ENCODE measurements around the gene LIPJ.

LIPJ gene, protein sequence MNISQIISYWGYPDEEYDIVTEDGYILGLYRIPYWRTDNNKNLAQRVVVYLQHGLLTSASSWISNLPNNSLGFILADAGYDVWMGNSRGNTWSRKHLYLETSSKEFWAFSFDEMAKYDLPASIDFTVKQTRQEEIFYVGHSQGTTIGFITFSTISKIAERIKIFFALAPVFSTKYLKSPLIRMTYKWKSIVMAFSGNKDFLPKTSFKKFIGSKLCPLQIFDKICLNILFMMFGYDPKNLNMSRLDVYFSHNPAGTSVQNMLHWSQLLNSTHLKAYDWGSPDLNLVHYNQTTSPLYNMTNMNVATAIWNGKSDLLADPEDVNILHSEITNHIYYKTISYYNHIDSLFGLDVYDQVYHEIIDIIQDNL

DNA sequence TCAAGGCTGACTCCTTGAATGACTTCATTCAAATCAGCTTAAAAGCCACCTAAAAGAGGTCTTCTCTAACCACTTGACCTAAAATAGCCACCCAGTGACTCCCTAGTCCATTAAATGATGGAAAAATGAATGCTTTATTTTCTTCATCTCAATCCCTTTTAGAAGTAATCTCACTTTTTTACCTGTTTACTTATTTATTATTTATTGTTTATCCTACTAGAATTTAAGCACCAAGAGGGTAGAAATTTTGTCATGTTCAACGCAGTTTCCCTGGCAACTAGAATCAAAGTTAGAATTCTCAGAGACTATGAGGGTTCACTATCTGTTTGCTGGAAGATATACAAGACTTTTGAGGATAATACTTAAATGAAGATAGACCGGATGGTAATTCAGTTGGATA, at the start of gene LIPJ:
Gene LIPJ, plus strand, starts transcription at position 301 of the 400 bp plus-strand sequence. CDS start 3,926 bp downstream, outside the sequence.
- no peak for FAIRE-seq

GRCh38 chr10:88537322-88537721, 49.2 kb upstream of the LIPJ start:
- FAIRE-seq = no peak

GRCh38 chr10:88538048-88538447, 48.5 kb upstream of the LIPJ start:
- peak; percentile 98 for FAIRE-seq

- peak; percentile 37 for FAIRE-seq
Measured at GRCh38 chr10:88540351-88540750, 46.2 kb upstream of the LIPJ start.

DNA sequence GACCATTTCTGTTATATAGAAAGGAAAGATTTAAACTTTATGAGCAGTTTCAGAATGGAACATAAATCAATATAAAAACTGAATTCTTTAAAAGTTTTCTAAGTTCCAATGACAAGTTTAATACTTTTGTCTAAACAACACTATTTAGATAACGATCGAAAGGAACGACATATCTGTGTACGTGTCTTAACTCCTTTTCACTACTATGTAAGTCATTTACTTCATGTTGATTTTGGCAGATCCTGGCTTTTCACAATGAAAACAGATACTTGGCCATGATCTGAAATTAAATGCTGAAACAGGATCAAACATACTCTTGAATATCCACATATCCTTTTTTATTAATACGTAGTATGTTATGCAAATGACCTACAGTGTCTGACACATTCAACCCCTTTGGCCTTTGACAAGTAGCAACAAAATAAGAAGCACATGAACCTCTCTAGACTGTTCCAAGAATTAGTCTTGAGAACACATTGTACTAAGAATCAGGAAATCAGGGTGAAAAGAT, 45.4 kb upstream of the LIPJ start:
- peak; percentile 89 for FAIRE-seq

DNA sequence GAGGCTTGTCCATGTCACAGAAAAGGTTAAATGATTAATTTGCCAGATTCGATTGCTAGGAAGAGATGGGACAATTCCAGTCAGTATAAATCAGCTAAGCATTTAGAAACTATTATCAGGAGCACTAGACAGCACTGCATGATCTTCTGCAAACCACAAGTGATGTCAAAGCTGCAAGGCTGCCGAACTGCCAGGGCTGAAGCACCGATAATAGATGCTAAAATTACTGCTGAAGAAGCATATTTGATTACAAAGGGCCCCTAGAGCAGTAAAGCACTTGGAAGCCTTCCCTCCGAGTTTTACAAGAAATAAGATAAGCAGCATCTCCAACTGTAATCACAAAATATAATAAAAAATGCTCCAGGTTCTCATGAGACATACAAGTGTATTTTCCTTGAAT, 44.0 kb upstream of the LIPJ start:
- no peak for FAIRE-seq

DNA sequence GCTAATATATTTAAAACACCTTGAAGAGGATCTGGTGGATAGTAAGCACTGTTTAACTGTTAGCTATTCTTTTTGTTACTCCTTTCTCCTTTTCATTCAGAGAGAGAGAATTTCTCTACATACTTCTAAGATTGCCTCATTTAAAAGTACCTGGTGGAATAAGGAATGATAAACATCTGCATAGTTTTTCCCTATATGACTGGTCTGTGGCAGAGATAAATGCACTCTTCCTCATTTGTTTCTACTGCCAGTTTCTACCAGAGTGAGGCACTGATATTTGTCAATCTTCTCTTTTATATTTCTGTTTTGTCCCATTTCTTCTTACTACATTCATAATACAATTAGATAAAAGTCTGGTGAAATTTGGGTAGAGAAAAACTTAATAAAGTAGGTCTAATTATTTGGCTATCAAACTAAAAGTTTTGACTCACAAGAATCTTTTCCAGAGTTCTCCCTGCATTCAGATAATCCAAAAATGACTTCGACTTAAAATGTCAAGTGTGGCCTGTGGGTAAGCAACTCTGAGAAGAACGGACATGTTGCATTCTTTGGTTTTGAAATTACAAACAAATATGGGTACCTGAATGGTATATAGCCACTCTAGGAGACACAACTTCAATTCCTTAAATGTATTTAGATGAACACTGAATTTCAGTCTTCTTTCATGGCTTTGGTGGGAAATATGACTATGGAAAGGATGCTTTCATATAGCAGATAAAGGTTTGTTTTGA, 42.3 kb upstream of the LIPJ start:
- FAIRE-seq = no peak

GRCh38 chr10:88545359-88545758, 41.2 kb upstream of the LIPJ start:
- no peak for FAIRE-seq

DNA sequence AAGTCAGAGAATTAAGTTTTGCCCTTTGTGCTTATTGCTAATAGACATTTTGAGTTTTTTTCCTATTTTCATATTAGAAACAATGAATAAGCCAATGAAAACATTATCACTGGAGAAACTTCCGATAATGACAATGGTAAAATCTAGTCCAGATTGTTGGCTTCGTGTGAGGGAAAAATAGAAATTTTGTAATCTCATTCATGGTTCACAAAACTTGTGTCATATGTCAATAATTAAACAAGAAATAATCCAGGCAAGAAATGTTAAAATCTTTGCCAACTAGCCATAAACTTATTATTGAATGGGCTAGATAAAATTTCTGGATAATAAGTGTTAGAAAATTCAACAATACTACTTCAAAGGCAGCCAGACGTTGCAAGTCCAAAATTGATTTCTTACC, 40.1 kb upstream of the LIPJ start:
- FAIRE-seq = peak; percentile 4

DNA sequence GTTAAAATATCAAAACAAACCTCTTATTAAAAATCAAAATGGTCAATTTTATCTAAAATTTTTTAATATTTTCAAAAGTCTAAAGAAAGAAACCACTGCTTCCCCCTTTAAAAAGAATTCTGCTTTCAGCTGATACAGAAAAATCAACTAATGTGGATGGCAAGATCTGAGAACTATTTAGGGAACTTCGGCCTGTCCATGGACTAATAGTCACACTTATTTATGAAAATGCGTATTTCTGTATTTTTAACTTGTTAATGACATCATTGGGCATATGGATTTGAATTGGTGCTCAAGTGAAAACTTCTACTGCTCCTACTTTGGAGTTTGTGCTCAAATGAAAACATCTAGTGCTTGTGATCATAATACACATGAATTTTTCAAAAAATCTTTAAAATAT, 35.3 kb upstream of the LIPJ start:
- FAIRE-seq = no peak

- peak; percentile 95 for FAIRE-seq
Measured at GRCh38 chr10:88553116-88553752, 33.3 kb upstream of the LIPJ start.

- no peak for FAIRE-seq
Measured at GRCh38 chr10:88555190-88555908, 31.2 kb upstream of the LIPJ start.

DNA sequence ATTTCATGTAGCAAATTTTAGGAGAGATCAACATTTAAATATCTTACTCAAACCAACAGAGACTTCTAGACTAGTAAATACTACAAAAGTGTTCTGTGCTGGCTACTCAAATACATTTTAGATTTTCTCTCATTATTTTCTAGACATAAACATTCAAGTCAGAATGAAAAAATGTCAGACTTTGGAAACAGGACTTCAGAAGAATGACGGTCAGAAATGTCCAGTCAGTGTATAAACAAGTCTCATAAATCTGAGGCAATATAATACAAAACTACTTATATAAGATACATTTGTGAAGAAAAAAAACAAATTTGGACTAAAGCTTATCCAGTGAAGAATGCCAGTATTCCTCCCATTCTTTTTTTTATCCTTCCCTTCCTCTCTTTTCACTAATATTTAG, 29.3 kb upstream of the LIPJ start:
- FAIRE-seq = no peak

DNA sequence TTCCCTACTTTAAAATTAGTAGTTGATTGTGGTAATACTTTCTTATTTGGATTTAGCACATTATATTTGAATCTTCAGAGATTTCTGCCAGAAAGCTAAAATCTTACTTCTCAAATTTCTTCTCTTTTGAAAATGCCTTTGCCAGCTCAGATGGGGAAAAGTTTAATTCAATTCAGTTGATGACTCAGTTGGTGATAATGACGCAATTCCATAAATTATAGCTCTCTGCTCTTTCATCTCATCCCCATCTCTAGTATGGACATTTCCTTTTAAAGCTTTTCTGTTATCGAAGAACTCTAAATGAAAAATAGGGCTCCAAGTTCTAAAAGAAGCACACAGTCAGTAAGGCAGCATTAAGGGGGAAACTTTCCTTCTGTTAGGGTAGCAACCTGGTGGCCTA, 28.9 kb upstream of the LIPJ start:
- no peak for FAIRE-seq

DNA sequence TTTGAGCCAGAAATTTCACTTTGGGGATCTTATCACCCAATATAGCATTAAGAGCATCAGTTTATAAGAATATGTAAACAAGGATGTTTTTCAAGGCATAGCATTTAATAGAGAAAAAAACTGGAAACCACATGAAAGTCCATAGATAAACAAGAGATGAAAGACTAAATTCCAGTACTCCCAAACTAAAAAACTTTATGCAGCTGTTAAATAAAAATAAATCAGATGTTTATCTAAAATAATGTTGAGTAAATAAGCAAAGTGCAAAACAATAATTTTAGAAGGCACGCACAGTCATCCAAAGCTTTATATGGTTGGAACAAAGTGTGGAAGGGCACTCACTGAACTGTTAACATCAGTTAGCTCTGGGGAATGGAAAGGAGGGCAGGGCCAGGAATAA, 24.4 kb upstream of the LIPJ start:
- no peak for FAIRE-seq

- FAIRE-seq = peak; percentile 87
Measured at GRCh38 chr10:88565072-88565471, 21.5 kb upstream of the LIPJ start.

- no peak for FAIRE-seq
Measured at GRCh38 chr10:88582411-88582805, 4.2 kb upstream of the LIPJ start.

DNA sequence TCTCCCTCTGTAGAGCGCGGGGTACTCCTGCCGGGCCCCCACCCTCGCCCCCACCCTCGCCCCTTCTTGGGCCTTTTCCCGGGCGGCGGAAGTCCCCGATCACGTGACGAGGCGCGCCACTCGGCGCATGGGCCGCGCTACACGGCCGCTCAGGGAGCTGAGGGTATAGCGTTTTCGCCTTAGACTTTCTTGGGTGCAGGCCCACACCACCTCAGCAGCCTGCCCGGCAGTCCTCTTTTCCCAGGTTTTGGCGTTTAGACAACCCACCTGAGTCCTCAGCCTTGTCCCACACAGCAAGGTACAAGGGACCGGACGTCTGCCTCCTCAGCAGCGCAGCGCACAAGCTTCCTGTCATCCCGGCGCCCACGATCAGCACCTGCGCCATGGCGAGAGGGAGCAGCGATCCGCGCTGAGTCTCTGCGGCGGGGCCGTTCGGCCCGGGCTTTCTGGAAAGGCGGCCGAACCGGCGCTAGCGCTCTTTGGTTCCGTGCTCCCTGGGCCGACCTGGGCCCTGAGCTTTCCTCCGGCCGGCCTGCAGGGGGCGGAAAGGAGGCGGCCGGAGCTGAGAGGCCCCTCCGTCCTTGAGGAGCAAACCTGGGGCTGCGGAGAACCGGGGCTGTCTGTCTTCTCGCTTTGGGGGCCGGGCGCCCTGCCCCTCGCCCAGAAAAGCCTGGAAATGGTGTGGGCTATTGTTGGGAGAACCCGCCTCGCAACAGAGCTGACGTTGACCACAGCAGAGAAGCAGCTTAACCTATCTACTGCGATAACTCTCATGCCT, 3.6 kb upstream of the LIPJ start, which contains the start of gene RNLS:
Gene RNLS, minus strand, starts transcription at position 513 of the 778 bp plus-strand sequence.
- FAIRE-seq = no peak

DNA sequence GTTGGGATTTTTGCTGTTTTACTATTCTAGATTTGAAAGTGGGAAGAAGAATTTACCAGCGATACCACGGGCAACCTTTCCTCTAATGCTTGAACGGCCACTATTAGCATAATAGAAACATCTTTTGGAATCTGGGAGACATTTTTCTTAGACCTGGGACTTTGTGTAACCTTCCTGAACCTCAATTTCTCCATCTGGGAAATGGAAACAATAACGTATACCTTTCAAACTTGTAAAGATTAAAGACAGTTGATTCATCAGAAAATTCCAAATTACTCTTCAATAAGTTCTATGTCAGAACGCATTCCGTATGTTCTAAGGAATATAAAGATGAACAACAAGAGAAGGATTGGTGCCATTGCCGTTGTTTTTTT, 3.0 kb upstream of the LIPJ start:
- FAIRE-seq = no peak

GRCh38 chr10:88592381-88592780, 5.8 kb downstream of the LIPJ start:
- no peak for FAIRE-seq

DNA sequence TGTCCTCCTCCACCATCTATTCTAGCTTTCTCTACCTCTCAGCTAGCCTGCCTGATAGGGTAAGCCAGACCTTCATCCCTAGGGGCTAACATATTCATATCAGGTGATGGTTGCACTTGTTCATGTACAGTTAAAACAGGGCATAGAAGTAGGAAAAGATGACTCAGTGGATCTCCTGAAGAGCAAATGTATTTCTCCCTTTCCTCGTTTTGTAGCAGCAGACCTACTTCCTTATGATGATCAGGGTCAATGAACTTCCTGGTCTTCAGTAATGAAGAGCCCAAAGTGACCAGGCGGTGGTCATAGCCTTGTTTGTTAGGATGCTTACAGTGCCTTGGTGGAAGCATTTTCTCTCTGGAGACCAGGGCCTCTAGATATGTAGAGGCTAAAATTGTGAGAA, 6.3 kb downstream of the LIPJ start:
- no peak for FAIRE-seq

- no peak for FAIRE-seq
Measured at GRCh38 chr10:88594482-88594881, 7.9 kb downstream of the LIPJ start.
